Suprapubic skin (tissue), 4 donors: ENCODE data around the gene CDC42EP4. TPM values are rescaled to one million over a fixed set of nuclear protein-coding genes. Genes with fewer than 3 reads are reported as not detected.
"Not testable (repeated sequence)": the region's sequence is repeated elsewhere in the genome, so short reads cannot be mapped to it uniquely, and the experiment has no call there.

Source experiments
- DNase-seq, 2 donors: peaks; one replicate each; pipeline ENCODE4 v3.0.0-alpha.2; 2019; ENCODE audit warnings: low spot score in 2 of 2
- H3K27ac ChIP-seq: fragments of 200-600 bp; sonication (generic); one replicate; pipeline ENCODE4 v1.5.1; 2019
- H3K27me3 ChIP-seq: fragments of 200-600 bp; sonication (generic); one replicate; pipeline ENCODE4 v1.5.1; 2019
- H3K36me3 ChIP-seq: fragments of 200-600 bp; sonication (generic); one replicate; pipeline ENCODE4 v1.5.1; 2019
- H3K4me1 ChIP-seq: fragments of 200-600 bp; sonication (generic); one replicate; pipeline ENCODE4 v1.5.1; 2019
- H3K4me3 ChIP-seq: fragments of 200-600 bp; sonication (generic); one replicate; pipeline ENCODE4 v1.5.1; 2019; ENCODE audit warnings: mild to moderate bottlenecking
- H3K9me3 ChIP-seq: fragments of 200-600 bp; sonication (generic); one replicate; pipeline ENCODE4 v1.5.1; 2019
- EP300 ChIP-seq: sonication (generic); formaldehyde crosslinking; IDR thresholded peaks from one replicate; pipeline ENCODE4 v1.6.1; 2017; ENCODE audit warnings: antibody characterized with exemption
- POLR2A ChIP-seq, 2 donors: fragments of 450-650 bp; IDR thresholded peaks; one replicate each; pipeline ENCODE4 v1.6.1; 2017; ENCODE audit warnings: antibody characterized with exemption in 2 of 2, mild to moderate bottlenecking in 2 of 2, moderate library complexity in 2 of 2
- POLR2AphosphoS5 ChIP-seq, 3 donors: sonication (generic); formaldehyde crosslinking; IDR thresholded peaks; one replicate each; pipeline ENCODE4 v1.6.1; 2017; ENCODE audit warnings: antibody characterized with exemption in 3 of 3
- WGBS: methylation state at CpG from one replicate; pipeline ENCODE4 v1.1.5; 2018; 5-methylcytosine and 5-hydroxymethylcytosine counted together
- total RNA-seq, 4 donors: library from RNA; depleted of rRNA; stranded (reverse); fragments of >200 nt; gene quantifications; one replicate each; pipeline ENCODE4 v1.1.0, GENCODE V29; 2016
- TF ChIP-seq, protein P1 (sequence below), 2 donors: fragments of 200-600 bp in 1 of 2; fragments of 450-650 bp in 1 of 2; sonication (generic) in 1 of 2; IDR thresholded peaks; one replicate each; pipeline ENCODE4 v1.5.1; 2016 to 2019; ENCODE audit warnings: antibody characterized with exemption in 2 of 2, mild to moderate bottlenecking in 1 of 2, moderate library complexity in 1 of 2

CDC42EP4 gene
- total RNA-seq, 4 donors from 2014 or later = 60.0 to 86.8 (median 81.5) TPM

DNA sequence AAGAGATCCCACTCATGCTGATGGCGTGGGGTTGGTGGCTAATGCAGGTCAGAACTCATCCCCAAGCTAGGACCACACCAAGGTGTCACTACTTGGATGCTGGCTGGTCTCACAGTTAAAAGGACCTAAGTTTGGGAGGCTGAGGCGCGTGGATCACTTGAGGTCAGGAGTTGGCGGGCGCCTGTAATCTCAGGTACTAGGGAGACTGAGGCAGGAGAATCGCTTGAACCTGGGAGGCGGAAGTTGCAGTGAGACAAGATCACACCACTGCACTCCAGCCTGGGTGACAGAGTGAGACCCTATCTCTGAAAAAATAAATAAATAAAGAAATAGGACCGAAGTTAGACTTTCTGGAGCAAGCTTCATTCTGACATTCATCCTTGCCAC, 6.6 kb upstream of the CDC42EP4 start:
- H3K27me3 ChIP-seq = no peaks in the 10 kb centered on the region
- no peak overlapping the region for H3K4me3 ChIP-seq
- peaks cover 25% of the 10 kb centered on the region for H3K4me1 ChIP-seq
- WGBS = 92% methylated on average over 8 of the region's 8 CpGs
- DNase-seq = no peak
- H3K27ac ChIP-seq = no peak overlapping the region
- H3K9me3 ChIP-seq = no peaks in the 10 kb centered on the region
- no peak for TF ChIP-seq EP300
- TF ChIP-seq POLR2A (IDR thresholded peaks at IDR 0.05) = no peak
- TF ChIP-seq, protein P1, sequence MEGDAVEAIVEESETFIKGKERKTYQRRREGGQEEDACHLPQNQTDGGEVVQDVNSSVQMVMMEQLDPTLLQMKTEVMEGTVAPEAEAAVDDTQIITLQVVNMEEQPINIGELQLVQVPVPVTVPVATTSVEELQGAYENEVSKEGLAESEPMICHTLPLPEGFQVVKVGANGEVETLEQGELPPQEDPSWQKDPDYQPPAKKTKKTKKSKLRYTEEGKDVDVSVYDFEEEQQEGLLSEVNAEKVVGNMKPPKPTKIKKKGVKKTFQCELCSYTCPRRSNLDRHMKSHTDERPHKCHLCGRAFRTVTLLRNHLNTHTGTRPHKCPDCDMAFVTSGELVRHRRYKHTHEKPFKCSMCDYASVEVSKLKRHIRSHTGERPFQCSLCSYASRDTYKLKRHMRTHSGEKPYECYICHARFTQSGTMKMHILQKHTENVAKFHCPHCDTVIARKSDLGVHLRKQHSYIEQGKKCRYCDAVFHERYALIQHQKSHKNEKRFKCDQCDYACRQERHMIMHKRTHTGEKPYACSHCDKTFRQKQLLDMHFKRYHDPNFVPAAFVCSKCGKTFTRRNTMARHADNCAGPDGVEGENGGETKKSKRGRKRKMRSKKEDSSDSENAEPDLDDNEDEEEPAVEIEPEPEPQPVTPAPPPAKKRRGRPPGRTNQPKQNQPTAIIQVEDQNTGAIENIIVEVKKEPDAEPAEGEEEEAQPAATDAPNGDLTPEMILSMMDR (IDR thresholded peaks at IDR 0.05) = no peak
- no peak for TF ChIP-seq POLR2AphosphoS5 (IDR thresholded peaks at IDR 0.05)
- no peaks in the 10 kb centered on the region for H3K36me3 ChIP-seq

DNA sequence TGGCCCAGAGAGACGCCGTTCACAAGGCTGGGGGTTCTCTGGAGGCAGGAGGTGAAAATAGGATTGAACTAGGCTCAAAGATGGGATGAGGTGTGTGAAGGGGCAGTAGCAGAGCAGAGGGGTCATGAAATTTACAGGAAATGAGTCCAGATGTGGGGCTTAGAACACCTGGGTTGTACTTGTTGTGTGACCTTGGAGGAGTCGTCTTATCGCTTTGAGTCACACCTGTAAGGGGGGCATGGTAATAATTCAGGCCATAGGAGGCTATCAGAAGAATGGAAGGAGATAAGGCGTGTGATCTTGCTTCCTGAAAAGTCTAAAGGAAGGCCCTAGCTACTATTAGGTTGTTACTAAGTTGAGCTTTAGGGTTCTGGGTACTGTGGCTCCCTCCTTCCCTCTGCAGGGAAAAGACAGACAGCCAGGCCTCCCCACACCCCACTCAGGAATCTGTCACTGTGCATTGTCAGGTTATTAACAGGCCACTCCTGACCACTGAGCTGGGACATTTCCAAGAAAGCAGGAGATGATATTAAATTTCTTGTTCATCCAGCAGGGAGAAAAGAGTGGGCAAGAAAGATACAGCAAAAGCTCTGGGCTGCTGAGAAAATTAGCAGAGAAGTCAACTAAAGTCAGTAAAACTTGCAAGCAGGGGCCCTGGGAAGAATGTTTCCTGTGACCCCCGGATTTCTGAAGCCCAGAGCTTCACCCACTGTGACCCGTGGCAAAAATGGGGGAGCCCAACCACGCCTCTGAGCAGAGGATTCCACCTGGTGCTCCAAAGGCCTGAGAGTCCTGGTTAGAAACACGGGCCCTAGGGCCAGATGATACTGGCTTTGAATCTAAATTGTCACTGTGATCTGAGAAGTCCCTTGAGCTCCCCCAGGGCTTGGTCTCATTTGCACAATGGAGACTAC, 6.0 kb upstream of the CDC42EP4 start:
- Histone ChIP-seq H3K27ac (no peak overlapping the region), H3K4me1 (peaks cover 25% of the 10 kb centered on the region)

DNA sequence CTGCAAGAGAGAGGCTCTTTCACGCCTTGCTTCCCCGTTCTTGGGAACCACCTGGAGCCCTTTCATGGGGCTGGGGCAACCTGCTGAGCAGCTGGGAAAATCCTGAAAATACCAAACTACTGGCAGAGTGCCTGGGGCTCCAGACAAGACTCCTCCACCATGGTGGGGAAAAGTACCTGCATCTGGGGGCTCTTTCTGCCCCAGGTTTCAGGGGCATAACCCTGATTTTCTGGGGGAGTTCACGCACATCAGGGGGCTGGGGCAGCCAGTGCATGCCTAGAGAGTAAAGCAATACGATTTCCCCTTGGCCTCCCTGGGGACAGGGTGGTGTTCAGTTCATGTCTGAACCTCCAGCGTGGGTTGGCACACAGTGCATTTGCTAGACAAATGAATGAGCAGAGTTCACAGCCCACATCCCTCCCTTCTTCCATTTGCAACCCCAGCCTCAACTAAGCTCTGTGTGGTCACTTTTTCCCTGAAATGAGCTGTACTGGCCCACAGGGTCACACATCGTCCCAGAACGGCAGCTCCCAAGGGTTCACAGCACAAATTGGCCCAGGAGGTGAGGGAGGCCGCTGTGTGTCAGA, 5.2 kb upstream of the CDC42EP4 start:
- Histone ChIP-seq H3K9me3 (no peaks in the 10 kb centered on the region), H3K4me1 (peaks cover 31% of the 10 kb centered on the region), H3K4me3 (no peak overlapping the region), H3K27me3 (no peaks in the 10 kb centered on the region), H3K27ac (no peak overlapping the region), H3K36me3 (no peaks in the 10 kb centered on the region)
- peak in 1 of 2 donors; percentile 78 for DNase-seq
- TF ChIP-seq, protein P1 (IDR thresholded peaks at IDR 0.05) = no peak
- no peak for TF ChIP-seq POLR2A (IDR thresholded peaks at IDR 0.05)
- TF ChIP-seq POLR2AphosphoS5 (IDR thresholded peaks at IDR 0.05) = no peak
- TF ChIP-seq EP300 = no peak
- 40% methylated on average over 3 of the region's 8 CpGs for WGBS

More for the DNA sequence above, 6.0 kb upstream of the CDC42EP4 start:
- DNase-seq = peak in 1 of 2 donors; percentile 67
- Histone ChIP-seq H3K4me3 (no peak overlapping the region), H3K36me3 (no peaks in the 10 kb centered on the region), H3K27me3 (no peaks in the 10 kb centered on the region), H3K9me3 (no peaks in the 10 kb centered on the region)
- TF ChIP-seq EP300 (no peak), POLR2AphosphoS5 (IDR thresholded peaks at IDR 0.05) (no peak)
- TF ChIP-seq, protein P1 (IDR thresholded peaks at IDR 0.05) = no peak
- 78% methylated on average over 9 of the region's 9 CpGs for WGBS

DNA sequence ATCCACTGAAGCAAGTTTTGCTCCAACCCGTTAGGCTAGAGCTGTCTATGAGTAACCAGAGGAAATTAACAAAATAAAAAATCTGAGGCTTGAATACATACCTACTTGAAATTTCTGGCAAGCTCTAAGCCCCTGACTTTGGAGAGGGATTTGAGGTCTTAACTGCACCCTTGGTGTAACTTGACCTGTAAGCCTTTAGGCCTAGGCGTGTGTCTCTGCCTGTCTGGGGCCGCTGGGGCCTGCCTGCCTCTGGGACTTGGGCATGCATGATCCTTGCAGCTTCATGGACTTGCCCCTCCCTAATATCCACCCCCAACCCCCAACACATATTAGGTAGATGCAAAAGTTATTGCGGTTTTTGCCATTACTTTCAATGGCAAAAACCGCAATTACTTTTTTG, 3.7 kb upstream of the CDC42EP4 start:
- H3K9me3 ChIP-seq = no peaks in the 10 kb centered on the region
- no peak overlapping the region for H3K27ac ChIP-seq
- no peak overlapping the region for H3K4me3 ChIP-seq
- H3K36me3 ChIP-seq = no peaks in the 10 kb centered on the region
- TF ChIP-seq POLR2AphosphoS5 (IDR thresholded peaks at IDR 0.05) (no peak), POLR2A (IDR thresholded peaks at IDR 0.05) (no peak), EP300 (no peak)
- TF ChIP-seq, protein P1 (IDR thresholded peaks at IDR 0.05) = no peak
- peaks cover 31% of the 10 kb centered on the region for H3K4me1 ChIP-seq
- DNase-seq = no peak
- 47% methylated on average over 4 of the region's 5 CpGs for WGBS
- H3K27me3 ChIP-seq = no peaks in the 10 kb centered on the region

DNA sequence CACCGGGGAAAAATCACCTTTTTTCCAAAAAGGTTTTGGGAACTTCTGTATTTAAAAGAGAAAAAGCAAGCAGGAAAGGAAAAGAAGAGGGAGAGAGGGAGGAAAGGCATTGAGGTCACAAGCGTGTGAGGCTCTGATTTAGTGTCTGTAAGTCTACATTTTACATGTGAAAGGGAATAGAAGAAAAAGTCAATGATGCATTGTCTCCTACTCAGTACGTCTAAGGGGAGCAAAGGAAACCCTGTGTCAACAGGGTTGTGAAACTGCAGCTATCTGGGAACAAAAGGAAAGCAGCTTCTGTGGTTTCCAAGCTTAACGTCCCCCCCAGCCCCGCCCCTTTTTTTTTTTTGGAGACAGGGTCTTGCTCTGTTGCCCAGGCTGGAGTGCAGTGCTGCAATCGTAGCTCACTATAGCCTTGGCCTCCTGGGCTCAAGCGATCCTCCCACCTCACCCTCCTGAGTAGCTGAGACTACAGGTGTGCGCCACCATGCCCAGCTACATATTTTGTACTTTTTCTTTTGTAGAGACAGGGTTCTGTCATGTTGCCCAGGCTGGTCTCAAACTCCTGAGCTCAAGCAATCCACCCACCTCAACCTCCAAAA, 1.8 kb upstream of the CDC42EP4 start:
- 76% methylated on average over 8 of the region's 8 CpGs for WGBS
- Histone ChIP-seq H3K4me1 (peaks cover 45% of the 10 kb centered on the region), H3K27me3 (no peaks in the 10 kb centered on the region), H3K36me3 (no peaks in the 10 kb centered on the region), H3K9me3 (no peaks in the 10 kb centered on the region), H3K4me3 (no peak overlapping the region), H3K27ac (no peak overlapping the region)
- DNase-seq = no peak
- TF ChIP-seq POLR2AphosphoS5 (IDR thresholded peaks at IDR 0.05) = no peak
- no peak for TF ChIP-seq POLR2A (IDR thresholded peaks at IDR 0.05)
- TF ChIP-seq EP300 = no peak
- TF ChIP-seq, protein P1 (IDR thresholded peaks at IDR 0.05) = no peak

DNA sequence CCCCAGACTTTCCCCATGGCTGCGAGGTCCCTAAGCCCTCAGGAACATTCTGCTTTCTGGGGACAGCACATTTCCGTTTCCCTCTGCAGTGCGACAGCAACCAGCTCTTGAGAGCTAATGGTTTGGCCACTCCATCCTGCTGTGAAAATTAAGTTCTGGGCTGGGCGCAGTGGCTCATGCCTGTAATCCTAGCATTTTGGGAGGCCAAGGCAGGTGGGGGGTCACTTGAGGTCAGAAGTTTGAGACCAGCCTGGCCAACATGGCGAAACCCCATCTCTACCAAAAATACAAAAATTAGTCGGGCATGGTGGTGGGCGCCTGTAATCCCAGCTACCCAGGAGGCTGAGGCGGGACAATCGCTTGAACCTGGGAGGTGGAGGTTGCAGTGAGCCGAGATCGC, 1.1 kb upstream of the CDC42EP4 start:
- H3K4me3 ChIP-seq, H3K9me3 ChIP-seq, H3K36me3 ChIP-seq, H3K27me3 ChIP-seq, H3K27ac ChIP-seq, DNase-seq: not testable (repeated sequence)
- 86% methylated on average over 11 of the region's 11 CpGs for WGBS
- H3K4me1 ChIP-seq = peaks cover 47% of the 10 kb centered on the region
